ENCODE results near the gene AUTS2.

AUTS2 gene

DNA sequence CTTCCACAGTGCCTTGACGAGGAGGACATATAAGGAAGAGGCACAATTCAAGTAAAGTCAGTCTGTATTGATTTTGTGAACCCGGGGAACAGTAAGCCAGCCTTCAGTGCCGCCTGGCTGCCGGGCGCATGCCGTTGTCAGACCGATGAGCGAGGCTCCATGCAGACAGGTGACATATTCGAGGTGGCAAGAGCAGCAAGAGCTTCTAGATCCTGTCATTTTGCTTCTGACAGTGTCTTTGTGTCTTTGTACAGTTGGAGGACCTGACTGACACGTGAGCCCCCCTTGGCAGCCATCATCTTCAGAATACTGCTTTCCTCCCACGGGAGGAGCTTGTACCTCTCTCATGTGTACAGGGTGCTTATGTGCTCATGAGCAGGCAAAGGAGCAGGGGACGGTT lies 1146.2 kb downstream of the AUTS2 start:
- DNase-seq, result no peak

- DNase-seq, result no peak
These were observed 1151.6 kb downstream of the AUTS2 start for GRCh38 chr7:70749831-70750230.

DNA sequence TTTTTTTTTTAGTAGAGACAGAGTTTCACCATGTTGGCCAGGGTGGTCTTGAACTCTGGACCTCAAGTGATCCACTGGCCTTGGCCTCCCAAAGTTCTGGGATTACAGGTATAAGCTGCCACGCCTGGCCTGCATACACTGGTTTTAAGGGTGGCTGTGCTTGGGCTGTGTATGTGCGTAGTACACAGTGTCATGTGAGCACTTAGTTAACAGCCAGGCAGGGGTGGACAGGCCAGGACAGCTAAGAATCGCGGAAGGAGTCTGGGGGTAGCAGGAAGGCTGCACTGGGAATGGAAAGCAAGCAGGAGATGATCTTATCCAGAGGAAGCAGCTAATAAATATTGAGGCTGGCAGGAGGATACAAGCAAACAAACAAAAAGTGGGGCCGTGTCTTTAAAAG lies 1153.6 kb downstream of the AUTS2 start:
- no peak for DNase-seq

DNA sequence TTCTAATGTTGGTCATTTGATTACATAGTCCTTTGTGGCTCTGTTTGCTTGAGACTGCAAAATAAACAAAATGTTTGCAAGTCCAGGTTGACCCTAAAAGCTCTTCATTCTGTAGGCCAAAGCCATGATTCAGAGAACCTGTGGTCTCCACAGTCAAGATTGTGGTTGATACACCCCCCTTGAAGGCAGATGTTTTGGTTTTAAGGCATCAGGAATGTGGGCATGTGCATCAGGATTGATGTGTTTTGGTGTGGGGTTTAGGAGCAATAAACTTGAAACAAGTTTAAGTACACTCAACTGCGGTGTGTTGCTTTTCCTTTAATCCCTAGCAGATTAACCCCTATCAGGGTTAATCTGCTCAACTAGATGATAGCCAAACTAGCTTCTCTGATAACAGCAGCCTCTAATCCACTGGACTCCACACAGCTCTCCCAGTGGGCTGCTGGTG lies 1154.5 kb downstream of the AUTS2 start:
- DNase-seq, result no peak

GRCh38 chr7:70756789-70757188 lies 1158.5 kb downstream of the AUTS2 start:
- DNase-seq, result no peak

GRCh38 chr7:70758646-70759045 lies 1160.4 kb downstream of the AUTS2 start:
- DNase-seq, result no peak

- DNase-seq, result no peak
These were observed 1161.4 kb downstream of the AUTS2 start for GRCh38 chr7:70759674-70760073.

GRCh38 chr7:70761711-70762328 lies 1163.5 kb downstream of the AUTS2 start:
- no peak for DNase-seq

DNA sequence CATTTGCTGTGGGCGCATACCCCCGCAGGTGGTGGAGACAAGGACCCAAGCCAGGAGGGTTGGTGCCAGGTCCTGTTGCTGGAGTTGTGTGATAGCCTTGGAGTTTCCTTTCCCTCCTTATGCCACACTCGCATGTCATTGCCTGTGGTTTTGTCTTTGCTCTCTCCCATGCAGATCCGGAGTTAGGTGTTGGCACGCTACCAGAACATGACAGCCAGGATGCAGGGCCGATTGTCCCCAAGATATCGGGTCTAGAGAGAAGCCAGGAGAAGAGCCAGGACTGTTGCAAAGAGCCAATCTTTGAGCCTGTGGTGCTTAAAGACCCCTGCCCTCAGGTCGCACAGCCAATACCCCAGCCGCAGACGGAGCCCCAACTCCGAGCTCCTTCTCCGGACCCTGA lies 1164.4 kb downstream of the AUTS2 start:
- no peak for DNase-seq

GRCh38 chr7:70763961-70764691 lies 1165.9 kb downstream of the AUTS2 start:
- DNase-seq, result peak in 1 of 2 donors; percentile 32

GRCh38 chr7:70764701-70765208 lies 1166.5 kb downstream of the AUTS2 start:
- DNase-seq, result no peak

DNA sequence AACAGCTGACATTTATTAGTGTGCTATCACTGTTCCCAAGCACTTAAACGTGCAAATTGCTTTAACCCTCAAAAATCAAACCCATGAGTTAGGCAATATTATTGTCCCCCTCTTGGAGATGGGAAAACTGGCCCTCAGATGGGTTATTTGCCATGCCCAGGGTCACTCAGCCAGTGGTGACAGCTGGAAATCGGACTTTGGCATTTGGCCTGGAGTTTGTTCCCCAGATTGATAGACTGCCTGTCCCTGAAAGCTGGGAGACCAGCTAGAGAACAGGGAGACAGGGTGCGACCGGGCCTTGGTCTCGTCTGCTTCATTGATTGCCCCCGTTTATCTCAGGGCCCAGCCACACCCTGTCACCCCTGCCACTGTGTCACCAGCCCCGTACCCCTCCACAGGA lies 1167.4 kb downstream of the AUTS2 start:
- no peak for DNase-seq

GRCh38 chr7:70766109-70766508 lies 1167.8 kb downstream of the AUTS2 start:
- DNase-seq, result no peak

DNA sequence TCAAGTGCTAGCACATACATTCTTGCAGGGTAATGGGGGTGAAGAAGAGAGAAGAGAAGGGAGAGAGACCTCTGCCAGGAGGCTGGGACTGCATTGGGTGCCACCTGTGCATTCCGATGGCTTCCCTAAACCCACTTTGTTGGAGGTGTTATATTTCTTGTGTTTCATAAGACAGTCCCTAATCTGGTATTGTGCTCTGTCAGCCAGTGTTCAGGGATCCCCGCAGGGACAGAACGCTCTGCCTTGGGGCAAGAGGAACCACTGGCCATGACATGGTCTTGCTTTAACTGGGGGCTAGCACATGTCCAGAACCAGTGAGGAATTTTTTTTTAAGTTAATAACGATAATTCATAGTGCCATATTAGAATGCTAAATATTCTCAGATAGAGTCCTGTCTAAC lies 1168.4 kb downstream of the AUTS2 start:
- no peak for DNase-seq

DNA sequence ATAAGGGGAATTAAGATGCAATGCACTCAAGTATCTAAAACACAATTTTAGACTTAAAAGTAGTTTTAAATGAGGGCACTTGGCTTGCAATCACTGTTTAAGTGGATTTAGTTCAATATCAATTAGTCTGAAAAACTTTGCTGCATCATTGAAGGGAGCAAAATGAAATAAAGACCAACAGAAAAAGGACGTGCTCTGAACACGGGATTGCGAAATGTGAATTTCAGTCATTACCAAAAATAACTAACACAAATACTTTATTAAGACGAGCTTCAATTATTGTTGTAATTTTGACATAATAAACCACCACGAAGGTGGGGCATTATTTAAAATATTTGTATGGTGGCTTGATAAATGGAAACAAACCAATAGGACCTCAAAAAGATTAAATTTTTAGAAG lies 1171.9 kb downstream of the AUTS2 start:
- no peak for DNase-seq

DNA sequence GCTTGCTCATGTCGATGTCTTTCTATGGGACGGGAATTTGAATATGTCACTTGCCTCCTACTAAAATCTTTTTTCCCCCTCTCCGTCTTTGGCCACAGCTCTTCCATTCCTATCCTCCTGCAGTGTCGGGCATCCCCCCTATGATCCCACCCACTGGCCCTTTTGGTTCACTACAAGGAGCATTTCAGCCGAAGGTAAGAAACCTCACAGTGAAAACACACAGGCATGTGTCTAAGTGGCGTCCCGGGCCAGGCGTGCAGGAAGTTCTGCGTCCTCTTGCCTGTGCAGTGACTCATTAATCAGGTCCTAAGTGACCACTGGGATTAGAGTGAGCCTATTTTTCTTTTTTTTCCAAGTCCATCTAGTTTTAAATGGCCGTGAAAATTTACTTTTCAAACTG lies 1173.2 kb downstream of the AUTS2 start:
- DNase-seq, result no peak

DNA sequence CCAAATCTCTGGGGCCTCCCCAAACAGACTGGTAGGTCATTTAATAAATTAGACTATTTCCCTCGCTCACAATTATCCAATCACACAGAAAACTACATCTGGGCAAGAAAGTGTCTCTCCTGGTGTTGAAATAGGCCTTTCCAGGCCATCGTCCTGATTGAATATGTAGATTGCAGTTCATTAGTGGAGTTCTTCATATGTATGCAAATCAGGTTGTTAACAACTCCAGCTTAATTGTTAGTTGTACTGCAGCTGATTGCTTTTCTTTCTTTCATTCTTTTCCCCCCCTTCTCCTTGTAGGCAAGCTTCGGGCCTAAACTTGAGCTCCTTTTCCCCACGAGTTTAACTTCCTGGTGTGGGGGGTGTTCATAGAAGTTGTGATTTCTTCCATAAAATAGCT lies 1174.6 kb downstream of the AUTS2 start:
- DNase-seq, result no peak

DNA sequence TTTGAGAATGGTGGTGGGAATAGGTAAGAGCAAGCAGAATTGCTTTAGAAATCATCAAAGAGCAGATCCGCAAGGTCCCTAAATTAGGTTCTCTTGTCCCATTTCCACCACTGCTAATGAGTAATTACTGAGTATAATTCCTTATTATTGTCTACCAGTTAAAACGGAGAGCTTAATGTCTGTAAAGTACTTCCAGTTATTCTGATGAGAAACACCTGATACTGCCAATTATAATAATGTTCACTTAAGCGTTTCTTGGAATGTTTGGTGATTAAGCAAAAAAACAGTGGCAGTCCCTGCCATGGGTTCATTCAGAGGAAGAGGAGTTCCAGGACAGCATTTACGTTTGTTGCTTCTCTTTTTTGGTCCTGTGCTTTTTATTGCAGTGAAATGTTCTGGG lies 1175.1 kb downstream of the AUTS2 start:
- DNase-seq, result no peak

GRCh38 chr7:70774950-70775527 lies 1176.8 kb downstream of the AUTS2 start:
- DNase-seq, result no peak

- DNase-seq, result peak in 1 of 2 donors; percentile 29
These were observed 1177.4 kb downstream of the AUTS2 start for GRCh38 chr7:70775570-70776156.

- DNase-seq, result peak in 1 of 2 donors; percentile 28
These were observed 1178.4 kb downstream of the AUTS2 start for GRCh38 chr7:70776627-70777101.

GRCh38 chr7:70777251-70777650 lies 1179.0 kb downstream of the AUTS2 start:
- no peak for DNase-seq

DNA sequence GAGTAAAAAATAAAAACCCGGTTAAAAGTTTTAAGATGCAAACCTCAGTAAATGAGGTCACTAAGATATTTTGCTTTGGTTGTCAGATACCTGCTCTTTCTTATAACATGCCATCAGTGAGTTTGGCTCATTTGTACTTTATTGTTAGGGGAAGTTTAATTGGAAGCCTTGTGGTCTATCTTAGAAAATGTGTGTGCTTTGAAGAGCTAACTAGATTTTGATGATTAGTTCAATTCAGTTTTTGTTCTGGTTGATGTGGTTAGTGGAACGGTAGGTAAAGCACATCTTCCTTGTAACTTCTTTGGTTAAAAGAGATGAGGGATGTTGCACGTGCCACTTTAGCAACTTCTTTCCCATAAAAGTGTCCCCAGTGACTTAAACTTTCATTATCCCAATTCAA lies 1180.3 kb downstream of the AUTS2 start:
- peak in 1 of 2 donors; percentile 34 for DNase-seq

DNA sequence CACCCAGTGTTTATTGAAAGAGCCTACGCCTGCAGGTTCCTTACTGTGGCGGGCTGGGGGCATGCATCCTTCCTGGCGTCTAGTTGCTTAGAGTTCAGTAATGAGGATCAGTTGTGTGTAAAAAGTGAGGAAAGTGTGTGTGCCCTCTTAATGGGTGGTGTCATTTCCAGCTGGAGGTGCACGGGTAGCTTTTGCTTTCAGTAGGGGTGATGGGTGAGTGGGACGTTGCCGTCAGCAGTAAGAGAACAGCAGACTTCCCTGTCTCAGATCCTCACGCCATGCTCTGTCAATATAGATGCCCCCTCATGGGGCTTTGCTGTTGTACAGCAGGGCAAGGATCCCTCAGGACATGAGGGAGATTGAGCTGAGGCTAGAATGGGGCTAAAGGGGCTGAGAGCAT lies 1181.0 kb downstream of the AUTS2 start:
- DNase-seq, result peak in 1 of 2 donors; percentile 24

Measured in CD4-positive, alpha-beta T cell treated with Interleukin-1 beta for 1 hour (primary cell).